ENCODE measurements around the gene HOGA1.

The HOGA1 gene

DNA sequence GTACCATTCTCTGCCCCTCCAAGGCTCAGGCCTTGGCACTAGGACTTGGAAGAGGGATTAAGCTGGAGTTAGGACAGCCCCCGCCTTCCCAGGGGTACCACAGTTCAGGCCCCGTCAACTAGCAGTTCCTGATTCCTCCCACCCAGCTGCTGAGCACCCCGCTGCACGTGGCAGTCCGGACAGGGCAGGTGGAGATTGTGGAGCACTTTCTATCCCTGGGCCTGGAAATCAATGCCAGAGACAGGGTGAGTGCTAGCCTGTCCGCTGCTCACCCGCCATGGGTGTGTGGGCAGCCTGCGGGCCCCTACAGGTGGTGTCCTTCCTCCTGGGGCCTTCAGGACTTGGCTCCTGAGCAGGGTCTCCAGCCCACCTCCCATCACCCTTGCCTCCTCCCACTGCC lies 2.0 kb upstream of the HOGA1 start:
- Histone ChIP-seq H3K4me2 (ENCODE audit: low read depth, low read length) (no peak overlapping the region), H3K27ac (ENCODE audit: low read length) (no peak overlapping the region), H3K9me2 (replicated peaks; ENCODE audit: insufficient read depth, low read length) (no peaks in the 10 kb centered on the region), H3F3A (ENCODE audit: insufficient read depth, low read length) (no peaks in the 10 kb centered on the region), H3K27me3 (replicated peaks; ENCODE audit: insufficient read depth, low read length) (no peaks in the 10 kb centered on the region), H3K9ac (ENCODE audit: low read length) (no peak overlapping the region), H4K20me1 (ENCODE audit: insufficient read depth, low read length) (no peaks in the 10 kb centered on the region), H3K9me3 (replicated peaks; ENCODE audit: insufficient read depth, low read length) (no peaks in the 10 kb centered on the region), H3K79me2 (ENCODE audit: low read length) (no peaks in the 10 kb centered on the region), H3K4me3 (ENCODE audit: low read length) (no peak overlapping the region), H3K4me1 (ENCODE audit: low read length) (no peaks in the 10 kb centered on the region), H2AFZ (ENCODE audit: low read length) (no peak overlapping the region), H3K36me3 (replicated peaks; ENCODE audit: insufficient read depth, low read length) (no peaks in the 10 kb centered on the region)
- DNase-seq = no peak
- TF ChIP-seq EZH2 (optimal IDR thresholded peaks at IDR 0.05; ENCODE audit: low read depth, low read length) = no peak
- TF ChIP-seq, protein P1, sequence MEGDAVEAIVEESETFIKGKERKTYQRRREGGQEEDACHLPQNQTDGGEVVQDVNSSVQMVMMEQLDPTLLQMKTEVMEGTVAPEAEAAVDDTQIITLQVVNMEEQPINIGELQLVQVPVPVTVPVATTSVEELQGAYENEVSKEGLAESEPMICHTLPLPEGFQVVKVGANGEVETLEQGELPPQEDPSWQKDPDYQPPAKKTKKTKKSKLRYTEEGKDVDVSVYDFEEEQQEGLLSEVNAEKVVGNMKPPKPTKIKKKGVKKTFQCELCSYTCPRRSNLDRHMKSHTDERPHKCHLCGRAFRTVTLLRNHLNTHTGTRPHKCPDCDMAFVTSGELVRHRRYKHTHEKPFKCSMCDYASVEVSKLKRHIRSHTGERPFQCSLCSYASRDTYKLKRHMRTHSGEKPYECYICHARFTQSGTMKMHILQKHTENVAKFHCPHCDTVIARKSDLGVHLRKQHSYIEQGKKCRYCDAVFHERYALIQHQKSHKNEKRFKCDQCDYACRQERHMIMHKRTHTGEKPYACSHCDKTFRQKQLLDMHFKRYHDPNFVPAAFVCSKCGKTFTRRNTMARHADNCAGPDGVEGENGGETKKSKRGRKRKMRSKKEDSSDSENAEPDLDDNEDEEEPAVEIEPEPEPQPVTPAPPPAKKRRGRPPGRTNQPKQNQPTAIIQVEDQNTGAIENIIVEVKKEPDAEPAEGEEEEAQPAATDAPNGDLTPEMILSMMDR (IDR thresholded peaks at IDR 0.05; ENCODE audit: low read length) = no peak
- TF ChIP-seq EZH2phosphoT487 (IDR thresholded peaks at IDR 0.05; ENCODE audit: low read length) = no peak

DNA sequence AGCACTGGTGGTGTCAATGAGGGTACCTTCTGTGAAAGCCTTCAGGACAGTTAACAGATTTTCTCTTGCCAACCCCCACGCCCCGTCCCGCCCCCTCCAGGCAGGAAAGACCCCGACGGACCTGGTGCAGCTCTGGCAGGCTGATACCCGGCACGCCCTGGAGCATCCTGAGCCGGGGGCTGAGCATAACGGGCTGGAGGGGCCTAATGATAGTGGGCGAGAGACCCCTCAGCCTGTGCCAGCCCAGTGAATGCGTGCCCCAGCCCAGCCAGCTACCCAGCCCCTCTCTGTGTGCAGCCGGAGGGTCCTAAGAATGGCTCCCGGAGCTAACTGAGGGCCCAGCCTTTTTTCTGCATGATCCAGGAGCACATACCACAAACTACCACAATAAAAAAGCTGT lies 713 bp upstream of the HOGA1 start:
- H3K9me3 ChIP-seq (replicated peaks; ENCODE audit: insufficient read depth, low read length) = no peaks in the 10 kb centered on the region
- H4K20me1 ChIP-seq (ENCODE audit: insufficient read depth, low read length) = no peaks in the 10 kb centered on the region
- no peak overlapping the region for H3K9ac ChIP-seq (ENCODE audit: low read length)
- H3K9me2 ChIP-seq (replicated peaks; ENCODE audit: insufficient read depth, low read length) = no peaks in the 10 kb centered on the region
- H3K27ac ChIP-seq (ENCODE audit: low read length) = no peak overlapping the region
- no peak overlapping the region for H3K4me2 ChIP-seq (ENCODE audit: low read depth, low read length)
- H3K4me1 ChIP-seq (ENCODE audit: low read length) = no peaks in the 10 kb centered on the region
- no peak overlapping the region for H3K4me3 ChIP-seq (ENCODE audit: low read length)
- 0 out of 2 replicates have a peak overlapping the region, but pooled peaks have one; percentile 42 for H2AFZ ChIP-seq (ENCODE audit: low read length)
- H3K27me3 ChIP-seq (replicated peaks; ENCODE audit: insufficient read depth, low read length) = no peaks in the 10 kb centered on the region
- no peaks in the 10 kb centered on the region for H3F3A ChIP-seq (ENCODE audit: insufficient read depth, low read length)
- no peaks in the 10 kb centered on the region for H3K36me3 ChIP-seq (replicated peaks; ENCODE audit: insufficient read depth, low read length)
- H3K79me2 ChIP-seq (ENCODE audit: low read length) = no peaks in the 10 kb centered on the region
- DNase-seq = no peak
- TF ChIP-seq, protein P1 (IDR thresholded peaks at IDR 0.05; ENCODE audit: low read length) = no peak
- TF ChIP-seq EZH2phosphoT487 (IDR thresholded peaks at IDR 0.05; ENCODE audit: low read length) (no peak), EZH2 (optimal IDR thresholded peaks at IDR 0.05; ENCODE audit: low read depth, low read length) (no peak)

DNA sequence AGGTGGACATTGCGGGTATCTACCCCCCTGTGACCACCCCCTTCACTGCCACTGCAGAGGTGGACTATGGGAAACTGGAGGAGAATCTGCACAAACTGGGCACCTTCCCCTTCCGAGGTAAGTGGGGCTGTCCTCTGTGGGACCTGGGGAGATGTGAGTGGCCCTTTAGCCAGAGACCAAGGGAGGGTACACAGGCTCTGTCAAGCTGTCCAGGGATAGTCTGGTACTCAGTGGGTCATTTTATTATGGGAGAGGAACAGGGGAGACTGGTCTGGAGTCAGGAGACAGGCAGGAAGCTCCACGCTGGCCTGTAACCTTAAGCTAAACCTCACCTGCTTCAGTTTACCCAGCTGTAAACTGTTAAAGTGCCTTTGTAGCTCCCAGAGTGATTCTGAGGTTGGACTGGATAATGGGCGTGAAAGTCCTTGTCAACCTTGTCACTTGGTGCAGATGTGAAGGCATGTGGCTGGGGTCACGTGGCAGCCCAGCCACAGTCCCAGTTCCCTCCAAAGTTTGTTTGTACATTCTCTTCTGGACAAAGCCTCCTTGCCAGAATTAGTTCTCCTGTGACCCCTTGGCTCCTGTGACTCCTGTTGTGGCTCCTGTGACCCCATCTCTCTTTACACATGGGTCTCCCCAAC lies 729 bp downstream of the HOGA1 start:
- Histone ChIP-seq H3K79me2 (ENCODE audit: low read length) (no peaks in the 10 kb centered on the region), H2AFZ (ENCODE audit: low read length) (no peak overlapping the region), H3K27me3 (replicated peaks; ENCODE audit: insufficient read depth, low read length) (no peaks in the 10 kb centered on the region), H4K20me1 (ENCODE audit: insufficient read depth, low read length) (no peaks in the 10 kb centered on the region), H3K4me2 (ENCODE audit: low read depth, low read length) (no peak overlapping the region), H3K4me1 (ENCODE audit: low read length) (no peaks in the 10 kb centered on the region), H3F3A (ENCODE audit: insufficient read depth, low read length) (no peaks in the 10 kb centered on the region), H3K9me2 (replicated peaks; ENCODE audit: insufficient read depth, low read length) (no peaks in the 10 kb centered on the region), H3K9ac (ENCODE audit: low read length) (no peak overlapping the region), H3K4me3 (ENCODE audit: low read length) (no peak overlapping the region), H3K27ac (ENCODE audit: low read length) (no peak overlapping the region), H3K36me3 (replicated peaks; ENCODE audit: insufficient read depth, low read length) (no peaks in the 10 kb centered on the region), H3K9me3 (replicated peaks; ENCODE audit: insufficient read depth, low read length) (no peaks in the 10 kb centered on the region)
- no peak for DNase-seq
- TF ChIP-seq, protein P1 (IDR thresholded peaks at IDR 0.05; ENCODE audit: low read length) = no peak
- no peak for TF ChIP-seq EZH2 (optimal IDR thresholded peaks at IDR 0.05; ENCODE audit: low read depth, low read length)
- TF ChIP-seq EZH2phosphoT487 (IDR thresholded peaks at IDR 0.05; ENCODE audit: low read length) = no peak
